ENCODE results near the gene TMEM254.
"Not testable (repeated sequence)": the region's sequence is repeated elsewhere in the genome, so short reads cannot be mapped to it uniquely, and the experiment has no call there.

TMEM254 gene, protein sequence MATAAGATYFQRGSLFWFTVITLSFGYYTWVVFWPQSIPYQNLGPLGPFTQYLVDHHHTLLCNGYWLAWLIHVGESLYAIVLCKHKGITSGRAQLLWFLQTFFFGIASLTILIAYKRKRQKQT

DNA sequence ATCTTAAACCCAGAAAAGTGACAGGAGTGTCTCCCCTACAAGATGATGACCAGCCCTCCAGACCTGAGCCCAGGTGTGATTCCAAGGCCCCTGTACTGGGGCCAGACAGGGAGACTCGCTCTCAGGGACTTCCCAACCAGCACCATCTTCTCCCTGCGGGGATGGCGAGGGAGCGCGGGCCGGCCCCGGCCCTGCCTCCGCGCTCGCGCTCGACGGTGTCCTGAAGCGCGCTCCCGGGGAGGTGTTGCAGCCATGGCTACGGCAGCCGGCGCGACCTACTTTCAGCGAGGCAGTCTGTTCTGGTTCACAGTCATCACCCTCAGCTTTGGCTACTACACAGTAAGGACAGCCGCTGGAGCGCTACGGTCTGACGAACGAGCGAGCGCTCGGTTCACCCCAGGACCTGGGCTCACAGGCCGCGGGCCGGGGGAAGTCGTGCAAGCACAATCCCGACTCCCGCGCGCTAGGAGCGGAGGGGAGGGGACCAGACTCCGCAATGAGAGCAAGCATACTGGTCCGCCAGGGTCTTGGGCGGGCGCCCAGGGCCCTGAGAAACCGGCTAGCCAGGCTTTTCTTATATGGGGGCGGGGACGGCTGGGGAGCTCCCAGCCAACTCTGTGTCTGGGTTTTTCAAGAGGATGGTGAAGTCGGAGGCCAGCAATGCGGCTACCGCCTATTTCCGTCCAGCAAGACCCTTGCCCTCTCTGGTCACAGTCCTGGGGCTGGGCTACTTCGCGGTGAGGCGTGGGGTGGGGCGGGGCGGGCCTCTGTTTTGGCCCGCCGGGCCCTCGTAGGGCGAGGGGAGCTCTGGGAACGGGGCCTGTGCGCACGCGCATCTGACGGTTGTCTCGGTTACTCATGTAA lies at the start of gene TMEM254:
Gene TMEM254, plus strand, starts transcription at position 218 of the 864 bp plus-strand sequence. Its CDS starts 35 bp downstream, at position 253.
- peak; percentile 97 for DNase-seq

DNA sequence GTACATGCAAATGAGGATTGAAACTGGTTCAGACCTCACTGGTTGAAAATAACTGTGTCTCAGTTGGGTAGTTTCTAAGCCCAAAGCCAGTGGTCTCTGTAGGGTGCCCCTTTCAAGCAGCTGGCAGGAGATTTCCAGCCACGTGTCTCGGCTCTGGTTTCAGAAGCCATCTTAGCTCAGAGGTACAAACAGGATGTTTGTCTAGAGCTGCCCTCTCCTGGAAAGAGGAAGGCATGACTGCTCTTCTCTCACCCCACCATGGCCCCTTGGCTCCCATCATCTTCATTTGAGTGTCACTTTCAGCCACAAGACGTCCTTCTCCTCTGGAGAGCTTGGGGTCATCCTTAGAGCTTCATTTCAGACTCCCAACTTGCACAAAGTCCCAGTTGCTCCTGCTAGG lies 49.3 kb upstream of the TMEM254 start:
- DNase-seq = peak; percentile 71

DNA sequence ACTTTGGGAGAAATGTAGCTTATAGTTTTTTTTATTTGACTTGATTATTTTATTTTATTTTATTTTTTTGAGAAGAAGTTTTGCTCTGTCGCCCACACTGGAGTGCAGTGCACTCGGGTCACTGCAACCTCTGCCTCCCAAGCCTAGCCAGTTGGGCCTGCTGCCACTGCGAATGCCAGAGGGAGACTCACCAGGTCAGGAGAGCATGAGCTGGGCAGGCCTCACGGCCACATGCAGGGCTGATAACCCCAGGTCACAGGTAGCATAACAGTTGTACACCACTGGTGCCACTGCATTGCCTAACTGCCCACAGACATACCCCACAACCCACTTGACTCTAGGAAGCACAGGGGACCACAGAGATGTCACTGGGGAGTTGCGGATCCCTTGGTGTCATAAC lies 48.6 kb upstream of the TMEM254 start:
- DNase-seq = not testable (repeated sequence)

DNA sequence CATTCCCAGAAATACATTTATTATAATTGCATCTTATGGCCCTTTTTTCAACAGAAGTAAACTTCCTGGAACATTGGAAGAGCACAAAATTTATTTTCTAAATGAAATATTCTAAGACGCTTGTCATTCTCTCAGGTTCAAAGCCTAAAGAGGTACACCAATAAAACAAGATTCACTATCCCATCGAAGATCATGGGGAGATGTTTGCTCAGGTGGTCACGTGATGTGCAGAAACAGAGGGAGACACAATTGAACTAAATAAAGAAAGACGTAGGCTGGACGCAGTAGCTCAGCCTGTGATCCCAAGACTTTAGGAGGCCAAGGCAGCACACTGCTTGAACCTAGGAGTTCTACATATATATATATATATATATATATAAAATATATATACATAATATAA lies 46.0 kb upstream of the TMEM254 start:
- DNase-seq = no peak

DNA sequence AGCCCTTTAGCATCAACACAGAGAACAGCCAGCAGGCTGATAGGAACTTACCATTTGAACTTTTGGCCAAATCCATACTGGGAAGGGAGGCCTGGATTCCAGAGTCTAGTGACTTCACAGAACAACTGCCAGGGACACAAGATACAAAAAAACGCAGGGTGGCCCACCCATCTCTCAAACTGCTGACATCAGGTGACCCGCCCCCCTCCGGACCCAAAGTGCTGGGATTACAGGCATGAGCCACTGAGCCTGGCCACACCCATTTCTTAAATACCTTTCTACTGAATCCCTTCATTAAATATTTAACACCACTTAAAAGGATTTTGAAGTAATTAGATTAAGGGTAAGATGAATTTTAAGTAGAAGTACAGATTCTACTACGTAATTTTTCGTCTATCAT lies 43.7 kb upstream of the TMEM254 start:
- not testable (repeated sequence) for DNase-seq

DNA sequence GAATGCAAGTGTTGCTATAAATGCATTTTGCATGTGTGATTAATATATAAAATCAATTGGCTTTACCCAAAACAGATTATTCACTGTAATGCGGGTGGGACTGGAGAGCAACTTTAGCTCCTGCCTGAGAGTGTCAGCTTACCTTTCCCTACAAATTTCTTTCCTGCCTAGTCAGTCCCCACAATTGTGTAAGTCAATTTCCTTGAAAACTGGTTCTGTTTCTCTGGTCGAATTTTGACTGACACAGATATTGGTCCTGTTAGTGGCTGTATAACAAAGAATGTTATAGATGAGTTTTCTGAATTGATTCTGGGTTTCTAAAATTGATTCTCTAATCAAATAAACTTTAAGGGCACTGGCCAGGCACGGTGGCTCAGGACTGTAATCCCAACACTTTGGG lies 43.0 kb upstream of the TMEM254 start:
- not testable (repeated sequence) for DNase-seq

DNA sequence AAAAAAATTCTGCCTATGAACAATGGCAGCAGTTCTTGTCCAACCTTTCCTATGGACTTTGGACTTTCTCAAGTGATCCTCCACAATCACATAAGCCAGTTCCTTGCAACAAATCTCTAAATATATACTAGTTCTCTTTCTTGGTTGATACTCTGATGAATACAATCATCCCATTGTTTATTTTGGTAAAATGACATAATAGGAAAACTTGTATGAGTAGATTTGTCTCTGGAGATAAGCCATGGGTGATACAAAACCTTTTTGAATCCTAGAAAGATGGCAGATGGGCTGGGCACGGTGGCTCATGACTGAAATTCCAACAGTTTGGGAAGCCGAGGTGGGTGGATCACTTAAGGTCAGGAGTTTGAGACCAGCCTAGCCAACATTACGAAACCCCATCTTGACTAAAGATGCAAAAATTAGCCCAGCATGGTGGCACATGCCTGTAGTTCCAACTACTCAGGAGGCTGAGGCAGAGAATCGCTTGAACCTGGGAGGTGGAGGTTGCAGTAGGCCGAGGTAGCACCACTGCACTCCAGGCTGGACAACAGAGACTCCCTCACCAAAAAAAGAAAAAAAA lies 41.5 kb upstream of the TMEM254 start:
- DNase-seq = not testable (repeated sequence)

DNA sequence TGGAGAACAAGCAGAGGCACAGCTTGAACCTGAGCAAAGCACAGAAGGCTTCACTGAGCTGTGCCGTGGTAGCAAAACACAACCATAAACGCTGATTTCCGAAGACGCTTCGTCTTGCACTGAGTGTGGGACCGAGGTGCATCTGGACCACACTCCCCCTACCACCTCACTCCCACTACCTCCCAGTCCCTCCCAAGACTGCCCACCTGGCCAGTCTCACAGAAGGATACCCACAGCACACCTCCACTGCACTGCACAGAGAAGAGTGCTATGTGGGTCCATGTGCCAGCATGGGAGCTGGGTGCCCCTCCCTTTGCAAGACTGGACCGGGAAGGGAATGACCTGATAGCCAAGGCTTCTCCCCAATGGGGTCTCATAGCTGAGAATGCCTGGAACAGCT lies 40.2 kb upstream of the TMEM254 start:
- not testable (repeated sequence) for DNase-seq

DNA sequence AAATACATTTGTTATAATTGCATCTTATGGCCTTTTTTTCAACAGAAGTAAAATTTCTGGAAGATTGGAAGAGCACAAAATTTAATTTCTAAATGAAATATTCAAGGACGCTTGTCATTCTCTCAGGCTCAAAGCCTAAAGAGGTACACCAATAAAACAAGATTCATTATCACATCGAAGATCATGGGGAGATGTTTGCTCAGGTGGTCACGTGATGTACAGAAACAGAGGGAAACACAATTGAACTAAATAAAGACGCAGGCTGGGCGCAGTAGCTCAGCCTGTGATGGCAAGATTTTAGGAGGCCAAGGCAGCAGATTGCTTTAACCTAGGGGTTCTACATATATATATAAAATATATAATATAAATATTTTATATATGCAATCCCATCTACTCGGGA lies 37.3 kb upstream of the TMEM254 start:
- DNase-seq = no peak

DNA sequence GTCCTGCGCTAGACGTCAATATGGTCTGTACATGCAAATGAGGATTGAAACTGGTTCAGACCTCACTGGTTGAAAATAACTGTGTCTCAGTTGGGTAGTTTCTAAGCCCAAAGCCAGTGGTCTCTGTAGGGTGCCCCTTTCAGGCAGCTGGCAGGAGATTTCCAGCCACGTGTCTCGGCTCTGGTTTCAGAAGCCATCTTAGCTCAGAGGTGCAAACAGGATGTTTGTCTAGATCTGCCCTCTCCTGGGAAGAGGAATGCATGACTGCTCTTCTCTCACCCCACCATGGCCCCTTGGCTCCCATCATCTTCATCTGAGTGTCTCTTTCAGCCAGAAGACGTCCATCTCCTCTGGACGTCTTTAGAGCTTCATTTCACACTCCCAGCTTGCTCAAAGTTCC lies 33.5 kb upstream of the TMEM254 start:
- DNase-seq = peak; percentile 30

DNA sequence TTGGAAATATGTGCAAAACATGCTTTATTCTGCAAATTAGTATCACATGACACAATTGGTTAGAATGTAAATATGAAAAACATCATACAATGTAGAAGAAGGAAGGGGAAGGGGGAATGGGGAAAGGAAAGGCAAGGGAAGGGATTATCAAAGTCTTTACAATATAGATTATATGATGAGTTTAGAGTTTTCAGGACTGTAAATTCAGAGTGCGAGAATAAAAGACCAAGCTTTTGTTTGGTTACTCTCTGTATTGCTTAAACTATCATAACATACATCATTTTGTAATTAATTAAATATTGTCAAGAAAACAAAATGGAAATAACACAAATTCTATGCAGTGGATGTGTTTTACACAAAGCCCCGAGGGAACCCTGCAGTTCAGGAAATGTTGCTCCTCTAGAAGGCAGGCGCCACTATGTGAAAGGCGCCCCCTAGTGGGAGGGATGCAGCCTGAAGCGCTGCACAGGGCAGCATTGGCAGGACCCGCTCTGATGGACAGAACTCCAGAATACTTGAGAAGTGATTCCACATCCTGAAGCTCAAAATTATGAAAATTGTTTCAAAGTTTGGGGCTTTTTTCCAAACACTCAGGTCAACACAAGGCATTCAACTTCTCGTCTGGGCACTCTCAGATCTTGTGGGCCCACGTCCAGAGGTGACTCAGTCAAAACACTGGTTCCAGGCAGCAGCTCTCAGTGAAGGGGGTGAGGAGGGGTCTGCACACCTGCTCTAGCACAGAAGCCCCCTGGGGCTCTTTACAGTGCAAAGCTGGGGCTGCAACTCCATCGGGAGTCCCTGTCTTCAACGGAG lies 31.6 kb upstream of the TMEM254 start:
- peak; percentile 89 for DNase-seq

DNA sequence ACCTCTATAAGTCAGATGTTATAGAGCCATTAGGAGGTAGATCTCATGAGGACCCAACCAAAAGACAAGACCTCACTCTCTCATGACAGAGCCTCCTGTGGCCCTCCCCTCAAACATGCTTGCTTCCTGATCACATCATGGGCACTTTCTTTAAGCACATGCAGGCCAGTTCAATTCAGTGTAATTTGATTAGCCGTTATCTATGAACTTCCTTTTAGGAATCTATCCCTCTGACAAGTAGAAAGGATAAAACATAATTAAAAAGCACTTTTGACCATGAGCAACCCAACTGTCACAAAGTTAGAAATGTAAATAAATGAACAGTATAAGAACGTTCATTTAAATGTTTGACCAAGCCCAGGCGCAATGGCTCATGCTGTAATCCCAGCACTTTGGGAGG lies 27.7 kb upstream of the TMEM254 start:
- no peak for DNase-seq

DNA sequence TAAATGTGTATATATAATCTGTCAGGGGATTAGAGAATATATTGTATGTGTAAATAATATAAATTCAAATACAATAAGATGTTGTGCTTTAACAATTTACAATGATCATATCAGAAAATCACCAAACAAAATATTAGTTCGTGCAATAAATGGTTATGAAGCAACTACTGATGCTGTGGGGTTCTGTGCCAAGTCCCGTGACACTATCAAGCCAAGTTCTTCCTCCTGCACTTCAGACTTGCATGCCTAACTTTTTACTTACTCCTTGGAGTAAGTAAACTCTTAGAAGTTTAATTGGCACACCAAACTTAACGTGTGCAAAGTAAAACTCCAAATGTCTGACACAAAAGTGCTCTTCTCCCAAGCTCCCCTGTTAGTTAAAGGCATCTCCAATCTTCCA lies 26.5 kb upstream of the TMEM254 start:
- no peak for DNase-seq

DNA sequence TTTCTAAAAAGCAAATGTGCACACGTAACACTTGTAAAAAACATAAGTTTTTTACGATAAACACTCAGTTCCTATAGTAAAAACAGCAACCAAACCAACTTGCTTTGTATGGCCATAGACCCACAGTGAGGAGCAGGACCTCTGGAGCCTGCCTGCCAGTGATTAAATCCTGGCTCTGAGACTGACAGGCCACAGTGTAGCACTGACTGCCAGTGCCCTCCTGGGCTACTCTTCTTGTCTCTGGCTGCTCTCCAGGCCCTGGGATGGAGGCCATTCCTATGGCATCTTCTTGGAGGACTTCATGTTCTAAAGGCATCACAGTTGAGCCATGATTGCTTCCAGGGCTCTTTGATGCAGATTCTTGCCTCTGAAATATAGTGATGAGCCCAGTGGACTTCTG lies 22.7 kb upstream of the TMEM254 start:
- no peak for DNase-seq

DNA sequence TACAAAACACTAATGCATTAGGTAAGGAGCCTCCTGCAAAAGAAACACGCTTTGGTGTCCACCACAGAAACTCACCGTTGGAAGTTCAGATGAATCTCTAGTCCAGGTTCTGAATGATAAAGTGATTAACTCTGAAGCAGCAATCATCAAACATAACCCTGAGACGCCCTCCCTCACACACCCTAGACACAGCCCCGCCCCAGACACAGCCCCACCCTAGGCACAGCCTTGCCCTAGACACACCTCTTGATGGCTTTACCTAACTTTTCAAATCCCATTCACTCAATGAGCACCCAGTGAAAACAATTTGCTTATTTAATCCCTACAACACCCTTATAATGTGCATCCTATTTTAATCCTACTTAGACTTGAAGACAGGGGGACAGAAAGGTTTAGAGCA lies 21.3 kb upstream of the TMEM254 start:
- DNase-seq = no peak

DNA sequence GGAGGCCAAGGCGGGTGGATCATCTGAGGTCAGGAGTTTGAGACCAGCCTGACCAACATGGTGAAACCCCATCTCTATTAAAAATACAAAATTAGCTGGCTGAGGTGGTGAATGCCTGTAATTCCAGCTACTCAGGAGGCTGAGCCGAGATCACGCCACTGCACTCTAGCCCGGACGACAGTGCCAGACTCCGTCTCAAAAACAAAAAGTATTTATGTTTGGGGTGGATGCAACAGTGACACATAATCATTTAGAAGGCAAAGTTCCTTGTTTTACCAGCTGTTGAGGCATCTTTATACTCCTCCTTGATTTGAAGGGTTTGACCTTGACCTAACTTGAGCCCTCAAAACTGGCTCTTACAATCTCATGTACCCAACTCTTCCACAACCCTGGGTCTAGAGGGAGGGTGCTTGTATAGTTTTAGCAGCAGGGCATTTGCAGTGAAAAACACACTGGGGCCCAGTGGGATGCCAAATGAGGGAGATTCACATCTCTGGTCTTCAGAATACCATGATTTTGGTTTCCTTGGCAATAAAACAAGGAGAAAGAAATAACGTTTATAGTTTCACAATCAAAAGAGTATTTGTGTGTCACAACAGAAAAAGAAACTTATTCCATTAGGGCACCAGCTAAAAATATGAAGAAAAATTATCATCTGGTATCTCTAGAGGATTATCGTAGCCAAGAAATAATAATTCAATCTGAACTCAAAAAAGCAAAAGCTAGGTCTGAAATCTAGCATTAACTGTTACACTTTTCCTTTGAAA lies 14.2 kb upstream of the TMEM254 start:
- no peak for DNase-seq

DNA sequence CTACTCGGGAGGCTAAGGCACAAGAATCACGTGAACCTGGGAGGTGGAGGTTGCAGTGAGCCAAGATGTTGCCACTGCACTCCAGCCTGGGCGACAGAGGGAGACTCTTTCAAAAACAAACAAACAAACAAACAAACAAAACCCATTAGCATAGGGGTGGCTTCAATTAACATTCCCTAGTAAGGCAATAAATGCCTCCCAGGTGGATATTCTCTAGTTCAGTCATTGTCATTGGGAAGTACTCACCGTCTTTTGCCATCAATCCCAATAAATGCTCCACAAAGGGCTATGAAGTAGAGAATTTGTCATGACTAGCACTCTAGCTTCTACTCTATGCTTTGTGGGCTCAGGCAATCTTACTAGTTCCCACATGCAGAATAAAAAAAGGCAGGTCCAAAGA lies 11.7 kb upstream of the TMEM254 start:
- DNase-seq = no peak

DNA sequence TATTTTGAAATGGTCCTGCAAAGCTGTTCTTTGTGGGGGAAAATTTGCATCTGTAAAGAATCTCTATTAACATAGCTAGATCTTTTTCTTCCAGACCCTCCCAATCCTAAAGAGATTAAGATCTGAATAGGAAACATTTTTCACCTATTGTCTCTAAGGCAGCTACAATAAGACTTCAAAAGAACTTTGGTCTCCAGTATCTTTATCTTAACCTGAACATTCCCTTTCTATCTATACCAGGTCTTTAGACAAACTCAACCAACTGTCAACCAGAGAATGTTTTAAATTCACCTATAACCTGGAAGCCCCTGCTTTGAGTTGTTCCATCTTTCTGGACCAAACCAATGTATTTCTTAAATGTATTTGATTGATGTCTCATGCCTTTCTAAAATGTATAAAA lies 10.6 kb upstream of the TMEM254 start:
- DNase-seq = not testable (repeated sequence)

DNA sequence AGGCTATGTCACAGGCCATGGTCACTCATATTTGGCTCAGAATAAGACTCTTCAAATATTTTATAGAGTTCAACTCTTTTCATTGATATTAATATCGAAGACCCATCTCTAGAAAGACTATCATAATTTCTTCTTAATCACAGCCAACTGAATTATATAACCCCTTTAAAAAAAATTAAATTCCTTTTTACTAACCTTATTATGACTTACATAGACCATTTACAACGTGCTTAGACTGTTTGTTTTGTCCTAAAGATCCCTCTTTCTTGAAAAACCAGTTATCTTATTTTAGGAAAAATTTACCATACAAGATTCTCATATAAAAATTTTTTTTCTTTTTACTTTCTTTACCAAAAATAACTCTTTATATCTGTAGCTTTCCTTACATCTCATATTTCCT lies 10.2 kb upstream of the TMEM254 start:
- DNase-seq = peak; percentile 52

DNA sequence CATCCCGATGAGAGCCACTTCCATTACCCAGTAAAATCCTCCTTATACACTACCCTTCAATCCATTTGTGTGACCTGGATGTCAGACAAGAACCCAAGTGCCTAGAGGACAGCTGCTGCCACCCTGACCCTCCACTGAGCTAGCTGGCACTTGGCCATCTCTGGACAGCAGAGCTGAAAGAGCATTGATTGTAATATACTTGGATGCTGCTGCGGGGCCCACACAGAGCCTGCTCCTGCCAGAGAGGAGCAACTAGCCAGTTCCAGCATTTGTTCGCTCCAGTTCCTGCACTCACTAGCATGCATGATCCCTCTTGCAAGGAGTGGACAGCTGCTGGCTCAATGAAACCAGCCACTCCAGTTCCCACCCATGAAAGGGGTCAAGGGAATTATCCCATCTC lies 8.4 kb upstream of the TMEM254 start:
- DNase-seq = peak; percentile 9

DNA sequence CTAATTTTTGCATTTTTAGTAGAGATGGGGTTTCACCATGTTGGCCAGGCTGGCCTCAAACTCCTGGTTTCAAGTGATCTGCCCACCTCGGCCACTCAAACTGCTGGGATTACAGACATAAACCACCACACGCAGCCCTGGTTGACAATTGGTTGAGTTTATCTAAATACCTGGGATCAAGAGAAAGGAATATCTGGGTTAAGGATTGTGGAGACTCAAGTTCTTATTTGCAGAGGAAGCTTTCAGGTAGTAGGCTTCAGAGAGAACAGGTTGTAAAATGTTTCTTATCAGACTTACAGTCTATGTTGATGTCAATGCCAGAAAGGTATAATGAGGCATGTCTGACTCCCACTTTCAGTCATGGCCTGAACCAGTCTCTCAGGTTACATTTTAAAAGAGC lies 5.9 kb upstream of the TMEM254 start:
- no peak for DNase-seq

DNA sequence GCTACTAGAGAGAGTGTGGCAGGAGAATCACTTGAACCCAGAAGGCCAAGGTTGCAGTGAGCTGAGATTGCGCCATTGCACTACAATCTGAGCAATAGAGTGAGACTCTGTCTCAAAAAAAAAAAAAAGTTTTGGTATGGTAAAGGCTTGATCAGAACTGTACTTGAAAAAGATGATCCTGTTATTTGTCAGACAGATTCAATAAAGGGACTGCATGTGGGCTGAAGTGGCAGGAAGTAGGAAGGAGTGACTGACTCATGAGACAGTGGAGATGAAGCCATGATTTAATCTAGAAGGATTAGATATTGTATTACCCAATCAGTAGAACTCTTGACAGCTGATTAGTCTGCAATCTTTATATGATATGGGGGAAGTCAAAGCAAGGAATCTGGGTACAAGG lies 2.7 kb upstream of the TMEM254 start:
- DNase-seq = peak; percentile 10

All from DMS53 (cell line).